ENCODE measurements around the gene HSBP1L1.

The HSBP1L1 gene

DNA sequence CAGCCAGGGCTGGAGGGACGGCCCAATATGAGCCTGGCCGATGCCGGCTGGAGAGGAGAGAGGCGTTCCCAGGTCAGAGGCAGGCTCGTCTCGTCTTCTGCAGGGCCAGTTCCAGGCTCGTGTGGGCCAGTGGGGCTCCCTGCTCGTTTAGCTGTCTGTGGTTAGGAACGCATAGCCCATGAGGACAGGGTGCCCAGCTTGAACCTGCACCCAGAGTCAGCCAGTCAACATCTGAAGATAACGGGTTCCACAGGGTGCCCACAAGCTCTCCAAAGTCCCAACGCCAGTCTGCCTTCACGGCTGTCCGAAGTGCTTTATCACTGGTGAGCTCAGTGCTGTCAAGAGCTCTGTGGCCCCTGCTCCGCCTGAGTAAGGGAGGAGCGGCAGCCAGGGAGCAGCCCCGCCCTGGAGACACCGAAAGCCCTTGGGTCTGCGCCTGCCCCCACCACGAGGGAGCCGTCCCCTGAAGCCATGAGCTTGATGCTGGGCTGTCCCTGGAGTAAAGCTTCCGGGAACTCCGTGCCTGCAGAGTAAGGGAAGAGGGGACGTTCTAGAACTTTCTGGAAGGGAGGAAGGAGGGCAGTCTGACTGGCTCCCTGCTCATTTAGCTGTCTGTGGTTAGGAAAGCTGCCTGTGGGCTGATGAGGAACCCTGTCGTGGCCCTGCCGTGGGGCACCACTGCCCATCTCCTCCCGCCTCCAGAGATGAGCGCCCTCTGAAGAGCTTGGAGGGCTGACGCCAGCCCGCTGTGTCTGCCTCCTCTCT is 2.7 kb upstream of the HSBP1L1 start:
- no peak for DNase-seq

DNA sequence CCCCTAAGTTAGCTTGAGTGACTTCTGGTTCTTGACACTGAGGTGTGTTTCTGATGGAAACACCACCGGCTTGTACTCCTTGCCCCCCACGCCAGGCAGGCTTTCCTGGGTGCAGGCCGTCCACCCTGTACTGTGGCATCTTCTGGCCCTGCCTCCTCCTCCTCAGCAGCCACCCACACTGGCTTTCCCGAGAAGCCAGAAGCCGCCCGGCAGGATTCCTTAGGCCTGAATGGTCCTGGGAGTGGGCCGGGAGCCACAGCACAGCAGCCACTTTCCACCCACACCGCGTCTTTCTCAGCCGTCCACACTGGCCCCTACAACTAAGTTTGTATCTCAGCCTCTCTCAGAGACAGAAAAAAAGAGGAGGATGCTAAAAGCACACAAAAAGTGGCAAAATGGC is 2.1 kb upstream of the HSBP1L1 start:
- DNase-seq: no peak

DNA sequence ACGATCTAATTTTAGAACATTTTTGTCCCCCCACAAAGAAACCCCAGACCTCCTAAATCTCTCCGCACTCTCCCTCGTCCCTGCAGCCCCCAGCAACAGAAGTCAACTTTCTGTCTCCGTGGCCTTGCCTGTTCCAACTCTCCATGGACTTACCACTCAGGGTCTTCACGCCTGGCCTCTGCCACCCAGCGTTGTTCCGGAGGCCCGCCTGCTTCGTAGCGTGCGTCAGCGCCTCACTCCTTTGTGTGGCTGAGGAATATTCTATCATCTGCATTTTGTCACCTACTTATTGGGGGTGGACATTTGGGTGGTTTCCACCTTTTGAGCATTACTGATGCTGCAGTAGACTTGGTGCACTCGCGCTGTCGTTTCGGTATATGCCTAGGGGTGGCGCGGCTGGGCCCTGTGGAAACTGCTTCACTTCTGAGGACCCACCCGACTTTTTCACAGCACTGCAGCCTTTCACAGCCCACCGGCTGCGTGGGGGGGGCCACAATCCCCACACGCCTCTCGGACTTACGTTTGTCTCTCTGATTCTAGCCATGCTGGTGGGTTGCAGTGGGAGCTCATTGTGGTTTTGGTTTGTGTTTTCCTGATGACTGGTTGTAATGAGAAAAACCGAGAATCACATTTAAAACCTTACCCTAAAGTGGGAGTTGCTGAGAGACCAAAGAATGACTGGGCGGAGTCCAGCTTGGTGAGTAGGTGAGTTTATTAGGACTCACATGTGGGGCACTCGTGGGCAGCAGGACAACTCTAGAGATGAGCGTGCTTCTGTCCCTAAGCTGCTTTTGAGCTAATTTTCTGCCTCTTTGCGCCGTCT is 1.4 kb upstream of the HSBP1L1 start:
- DNase-seq: no peak

- no peak for DNase-seq
Observed at GRCh38 chr18:79963658-79964329, 649 bp upstream of the HSBP1L1 start.

DNA sequence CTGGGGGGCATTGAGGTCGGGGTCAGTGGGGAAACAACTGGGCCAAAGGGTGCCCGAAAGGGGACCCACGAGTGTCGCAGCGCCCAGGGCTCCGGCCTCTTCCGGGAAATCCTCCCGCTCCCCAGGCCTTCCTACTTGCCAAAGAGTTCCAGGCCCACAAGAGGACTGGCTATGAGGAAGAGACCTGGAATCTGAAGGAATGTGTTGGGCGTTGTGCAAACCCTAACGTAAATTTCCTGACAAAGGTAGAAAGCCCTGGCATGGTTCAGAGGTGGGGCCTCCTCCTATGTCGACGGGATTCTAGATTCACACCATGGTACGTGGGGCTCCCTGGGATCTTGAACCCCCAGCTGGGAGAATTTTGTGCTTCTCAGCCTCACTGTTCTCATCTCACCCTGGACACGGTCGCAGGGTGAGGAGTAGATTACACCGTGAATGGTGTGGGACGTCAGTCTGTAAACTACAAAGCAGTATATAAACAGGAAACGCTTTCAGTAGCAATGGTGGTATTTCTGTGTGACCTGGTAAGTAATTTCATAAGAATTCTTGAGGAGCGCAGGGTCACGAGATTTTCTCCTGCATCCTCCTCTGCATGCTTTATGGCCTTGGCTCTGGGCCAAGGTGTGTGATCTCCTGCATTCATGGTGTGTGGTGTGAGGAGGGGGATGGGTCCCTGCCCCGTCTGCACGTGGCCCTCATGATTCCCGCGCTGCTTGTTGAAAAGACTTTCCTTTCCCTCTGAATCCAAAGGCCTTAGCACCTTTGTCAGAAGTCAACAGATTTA is 868 bp downstream of the HSBP1L1 start:
- no peak for DNase-seq

DNA sequence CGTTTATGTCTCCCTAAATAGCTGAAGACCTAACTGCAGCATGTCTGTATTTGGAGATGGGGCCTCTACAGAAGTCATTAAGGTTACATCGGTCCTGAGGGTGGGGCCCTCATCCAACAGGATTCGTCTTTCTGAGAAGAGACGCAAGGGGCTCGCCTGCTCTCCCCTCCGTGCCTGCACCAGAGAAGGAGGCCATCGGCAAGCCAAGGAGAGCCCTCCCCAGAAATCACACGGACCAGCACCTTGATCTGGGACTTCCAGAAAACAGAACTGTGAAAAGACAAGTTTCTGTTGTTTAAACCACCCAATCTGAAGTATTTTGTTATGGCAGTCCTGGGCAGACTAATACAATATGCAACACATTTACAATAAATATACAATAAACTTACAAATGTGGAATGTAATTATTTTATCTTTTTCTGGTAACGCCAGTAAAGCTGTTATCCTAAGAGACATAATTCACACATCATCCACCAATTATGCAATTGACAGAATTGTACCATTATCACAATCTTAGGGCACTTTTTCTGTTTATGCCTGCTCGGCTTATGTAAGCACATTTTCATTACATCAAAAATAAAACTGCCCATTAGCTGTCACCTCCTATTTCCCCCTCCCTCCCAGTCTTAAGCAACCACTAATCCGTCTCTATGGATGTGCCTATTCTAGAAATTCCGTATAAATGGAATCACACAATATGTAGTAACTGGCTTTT is 6.1 kb downstream of the HSBP1L1 start:
- no peak for DNase-seq

- DNase-seq: no peak
Observed at GRCh38 chr18:79971211-79971952, 6.9 kb downstream of the HSBP1L1 start.

GRCh38 chr18:79971986-79972385 is 7.5 kb downstream of the HSBP1L1 start:
- no peak for DNase-seq

- DNase-seq: no peak
Observed at GRCh38 chr18:79972720-79973119, 8.3 kb downstream of the HSBP1L1 start.

GRCh38 chr18:79973517-79973916 is 9.1 kb downstream of the HSBP1L1 start:
- DNase-seq: no peak

- no peak for DNase-seq
Observed at GRCh38 chr18:79974025-79974654, 9.7 kb downstream of the HSBP1L1 start.

DNA sequence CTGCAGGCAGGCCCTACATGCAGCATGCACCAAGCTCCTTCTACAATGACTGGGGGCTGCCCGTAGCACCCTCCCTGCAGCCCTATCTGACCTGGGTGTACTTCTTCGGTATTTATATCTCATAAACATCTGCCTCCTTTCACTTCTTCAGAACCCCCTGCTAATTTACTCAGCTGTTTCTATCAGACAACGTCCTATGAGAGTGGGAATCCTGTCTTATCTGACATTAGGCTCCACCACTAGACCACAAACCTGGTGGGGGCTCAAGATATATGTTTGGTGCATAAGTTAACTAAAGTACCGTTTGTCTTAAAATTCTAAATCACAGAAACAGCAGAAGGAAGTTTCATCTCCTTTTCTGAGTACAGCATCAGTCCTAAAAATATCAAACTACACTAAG is 10.6 kb downstream of the HSBP1L1 start:
- no peak for DNase-seq

DNA sequence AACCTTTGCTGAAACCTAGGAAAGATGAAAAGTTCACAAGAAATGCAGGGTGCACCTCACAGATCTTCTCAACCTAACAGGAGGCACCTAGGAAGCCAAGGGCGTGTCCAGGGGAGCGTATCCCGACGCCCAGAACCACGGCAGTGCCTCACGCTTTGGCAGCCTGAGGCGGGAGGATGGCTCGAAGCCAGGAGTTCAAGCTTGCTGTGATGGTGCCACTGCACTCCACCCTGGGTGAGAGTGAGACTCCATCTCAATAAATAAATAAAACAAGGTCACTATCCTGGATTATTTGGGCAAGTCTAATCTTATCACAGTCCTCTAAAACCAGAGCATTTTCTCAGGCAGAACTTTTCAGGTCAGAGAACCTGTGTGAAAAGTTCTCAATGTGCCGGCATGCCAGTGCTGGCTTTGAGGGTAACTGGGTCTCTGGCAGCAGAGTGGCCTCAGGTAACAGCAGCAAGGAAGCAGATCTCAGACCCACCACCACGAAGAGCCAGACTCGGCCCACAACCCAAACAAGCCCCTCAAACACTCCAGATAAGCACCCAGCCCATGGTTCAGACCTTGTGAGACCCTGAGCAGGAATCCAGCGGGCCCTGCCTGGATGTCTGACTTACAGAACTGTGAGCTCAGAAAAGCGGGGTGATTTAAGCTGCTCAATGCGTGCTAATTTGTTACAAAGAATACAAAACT is 11.7 kb downstream of the HSBP1L1 start:
- DNase-seq: no peak

DNA sequence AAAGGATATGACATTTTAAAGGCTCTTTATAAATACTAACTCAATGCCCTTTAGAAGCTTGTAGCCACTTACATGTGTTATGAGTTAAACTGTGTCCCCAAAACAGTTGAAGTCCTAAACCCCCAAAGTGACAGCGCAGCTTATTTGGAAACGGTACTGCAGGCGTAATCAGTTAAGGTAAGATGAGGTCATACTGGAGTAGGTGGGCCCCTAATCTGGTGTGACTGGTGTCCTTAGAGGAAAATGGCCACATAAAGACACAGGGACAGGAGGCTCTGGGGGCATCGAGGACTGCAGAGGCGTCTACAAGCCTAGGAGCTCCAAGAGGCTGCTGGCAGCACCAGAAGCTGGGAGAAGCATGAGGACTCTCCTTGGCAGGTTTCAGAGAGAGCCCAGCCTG is 15.4 kb downstream of the HSBP1L1 start:
- no peak for DNase-seq

DNA sequence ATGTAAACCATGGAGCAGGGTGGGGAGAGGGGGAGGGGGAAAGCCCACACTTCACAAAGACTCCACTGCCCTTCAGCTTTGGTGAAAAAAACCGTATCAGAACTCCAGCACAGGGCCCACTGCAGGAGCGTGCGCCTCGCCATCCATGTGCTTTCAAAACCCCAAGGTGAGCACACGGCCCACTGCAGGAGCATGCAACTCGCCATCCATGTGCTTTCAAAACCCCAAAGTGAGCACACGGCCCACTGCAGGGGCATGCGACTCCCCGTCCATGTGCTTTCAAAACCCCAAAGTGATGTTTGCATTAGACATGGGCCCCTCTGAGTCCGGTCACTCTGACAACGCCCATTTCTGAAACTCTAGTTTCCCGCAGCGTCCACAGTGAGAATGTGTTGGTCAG is 16.1 kb downstream of the HSBP1L1 start:
- no peak for DNase-seq

DNA sequence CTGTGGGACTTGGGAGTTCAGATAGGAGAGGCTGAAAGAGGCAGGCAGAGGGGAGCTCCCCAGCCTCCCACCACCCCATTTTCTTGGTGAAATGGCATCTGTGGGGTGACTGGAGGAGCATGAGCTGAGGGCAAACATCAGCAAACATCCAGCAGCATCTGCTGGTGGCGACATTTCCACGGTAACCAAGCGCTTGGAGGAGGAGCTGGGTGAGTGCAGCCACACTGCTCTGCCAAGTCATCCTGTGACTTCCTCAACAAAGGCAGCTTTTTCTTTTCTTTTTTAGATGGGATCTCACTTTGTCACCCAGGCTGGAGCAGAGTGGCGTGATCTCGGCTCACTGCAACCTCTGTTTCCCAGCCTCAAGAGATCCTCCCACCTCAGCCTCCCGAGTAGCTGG is 18.3 kb downstream of the HSBP1L1 start:
- no peak for DNase-seq

GRCh38 chr18:79983253-79983652 is 18.8 kb downstream of the HSBP1L1 start:
- no peak for DNase-seq

- DNase-seq: no peak
Observed at GRCh38 chr18:79983793-79984192, 19.4 kb downstream of the HSBP1L1 start.

DNA sequence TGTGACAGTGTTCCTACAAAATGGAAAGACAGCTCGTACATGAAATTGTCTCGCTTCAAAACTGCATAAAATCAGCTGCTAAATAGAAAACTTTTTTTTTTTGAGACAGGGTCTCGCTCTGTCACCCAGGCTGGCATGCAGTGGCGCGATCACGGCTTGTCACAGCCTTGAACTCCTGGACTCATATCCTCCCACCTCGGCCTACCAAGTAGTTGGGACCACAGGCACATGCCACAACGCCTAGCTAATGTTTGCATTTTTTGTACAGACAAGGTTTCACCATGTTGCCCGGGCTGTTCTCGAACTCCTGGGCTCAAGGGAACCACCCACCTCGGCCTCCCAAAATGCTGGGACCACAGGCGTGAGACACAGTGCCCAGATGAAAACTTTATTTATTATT is 20.7 kb downstream of the HSBP1L1 start:
- no peak for DNase-seq

GRCh38 chr18:79986726-79987125 is 22.3 kb downstream of the HSBP1L1 start:
- no peak for DNase-seq

Data from T1000 (cell line).